H1 (cell line): ENCODE measurements around the gene F7. TPM values are rescaled to one million over a fixed set of nuclear protein-coding genes. Genes with fewer than 3 reads are reported as not detected.
A peak's percentile ranks its signal among the peaks of the same experiment; 100 is the strongest.

Experiments used
- BACH1 ChIP-seq: IDR thresholded peaks from 2 replicates; pipeline ENCODE4 v1.6.1; 2012; ENCODE audit warnings: low read length, improper control_type of control experiment
- EP300 ChIP-seq, 2 experiments: IDR thresholded peaks; 1 replicate in 1 of 2; 2 replicates in 1 of 2; pipeline ENCODE4 v1.6.1; 2011 to 2012; ENCODE audit warnings: low read depth in 2 of 2, low read length in 2 of 2, mild to moderate bottlenecking in 2 of 2, borderline replicate concordance in 1 of 2, inconsistent platforms in 1 of 2, moderate library complexity in 1 of 2
- HDAC2 ChIP-seq, 2 experiments: fragments of 300-600 bp in 1 of 2; sonication (generic) in 1 of 2; IDR thresholded peaks; 2 replicates each; pipeline ENCODE4 v1.6.1; 2011 to 2012; ENCODE audit warnings: low read depth in 2 of 2, low read length in 2 of 2, mild to moderate bottlenecking in 2 of 2, moderate library complexity in 2 of 2, borderline replicate concordance in 1 of 2, inconsistent platforms in 1 of 2
- POLR2A ChIP-seq, 2 experiments: IDR thresholded peaks; 1 replicate in 1 of 2; 2 replicates in 1 of 2; pipeline ENCODE4 v1.6.1; 2011; ENCODE audit warnings: low read depth in 2 of 2, low read length in 2 of 2, mild to moderate bottlenecking in 2 of 2; ENCODE audit errors: control extremely low read depth in 1 of 2
- RAD21 ChIP-seq, 2 experiments: IDR thresholded peaks in 1 of 2; conservative IDR thresholded peaks in 1 of 2; 2 replicates each; pipeline ENCODE4 v1.6.1; 2011; ENCODE audit warnings: low read depth in 2 of 2, low read length in 2 of 2, improper control_type of control experiment in 1 of 2, inconsistent platforms in 1 of 2, mild to moderate bottlenecking in 1 of 2, moderate library complexity in 1 of 2
- SIX5 ChIP-seq: IDR thresholded peaks from 2 replicates; pipeline ENCODE4 v1.6.1; 2011; ENCODE audit warnings: mild to moderate bottlenecking, low read depth, low read length
- SP2 ChIP-seq: IDR thresholded peaks from 2 replicates; pipeline ENCODE4 v1.6.1; 2012; ENCODE audit warnings: mild to moderate bottlenecking, low read length, inconsistent platforms
- polyA plus RNA-seq, 7 experiments: library from polyadenylated mRNA; depleted of rRNA in 3 of 7; stranded (reverse) in 5 of 7; unstranded in 2 of 7; fragments of >200 nt in 5 of 7; fragments of 200-250 nt in 2 of 7; gene quantifications; 1 replicate in 5 of 7; 2 replicates in 1 of 7; 4 replicates in 1 of 7; pipeline versions ENCODE4 v1.2.1 to v1.2.3, GENCODE V29; 2011 to 2013; ENCODE audit warnings: missing spikeins in 2 of 7, mixed read lengths in 2 of 7
- total RNA-seq: library from RNA; stranded (reverse); fragmentation: NEBNext Ultra II Directional; extraction: Animal tissue kit (Norgen Biotek cat#: 25700); gene quantifications from 2 replicates; pipeline ENCODE4 v1.2.1, GENCODE V29; 2021
- TF ChIP-seq, protein P1 (sequence below), 3 experiments: IDR thresholded peaks; 1 replicate in 2 of 3; 2 replicates in 1 of 3; pipeline versions ENCODE4 v1.5.1 to v1.6.1; 2011; ENCODE audit warnings: low read length in 3 of 3, mild to moderate bottlenecking in 3 of 3, inconsistent platforms in 2 of 3, low read depth in 1 of 3, moderate library complexity in 1 of 3; ENCODE audit not compliant: insufficient read depth in 1 of 3; ENCODE audit errors: control extremely low read depth in 1 of 3
- TF ChIP-seq, protein P2 (sequence below): IDR thresholded peaks from 2 replicates; pipeline ENCODE4 v1.6.1; 2012; ENCODE audit warnings: inconsistent platforms
- TF ChIP-seq, protein P3 (sequence below): IDR thresholded peaks from 2 replicates; pipeline ENCODE4 v1.6.1; 2011; ENCODE audit warnings: low read length, improper control_type of control experiment

F7 gene
- total and polyA plus RNA-seq, 2 of the 8 experiments (the other 6 are each of a cell fraction or from before 2014, with no cell fraction given): 0.43 to 0.98 TPM

DNA sequence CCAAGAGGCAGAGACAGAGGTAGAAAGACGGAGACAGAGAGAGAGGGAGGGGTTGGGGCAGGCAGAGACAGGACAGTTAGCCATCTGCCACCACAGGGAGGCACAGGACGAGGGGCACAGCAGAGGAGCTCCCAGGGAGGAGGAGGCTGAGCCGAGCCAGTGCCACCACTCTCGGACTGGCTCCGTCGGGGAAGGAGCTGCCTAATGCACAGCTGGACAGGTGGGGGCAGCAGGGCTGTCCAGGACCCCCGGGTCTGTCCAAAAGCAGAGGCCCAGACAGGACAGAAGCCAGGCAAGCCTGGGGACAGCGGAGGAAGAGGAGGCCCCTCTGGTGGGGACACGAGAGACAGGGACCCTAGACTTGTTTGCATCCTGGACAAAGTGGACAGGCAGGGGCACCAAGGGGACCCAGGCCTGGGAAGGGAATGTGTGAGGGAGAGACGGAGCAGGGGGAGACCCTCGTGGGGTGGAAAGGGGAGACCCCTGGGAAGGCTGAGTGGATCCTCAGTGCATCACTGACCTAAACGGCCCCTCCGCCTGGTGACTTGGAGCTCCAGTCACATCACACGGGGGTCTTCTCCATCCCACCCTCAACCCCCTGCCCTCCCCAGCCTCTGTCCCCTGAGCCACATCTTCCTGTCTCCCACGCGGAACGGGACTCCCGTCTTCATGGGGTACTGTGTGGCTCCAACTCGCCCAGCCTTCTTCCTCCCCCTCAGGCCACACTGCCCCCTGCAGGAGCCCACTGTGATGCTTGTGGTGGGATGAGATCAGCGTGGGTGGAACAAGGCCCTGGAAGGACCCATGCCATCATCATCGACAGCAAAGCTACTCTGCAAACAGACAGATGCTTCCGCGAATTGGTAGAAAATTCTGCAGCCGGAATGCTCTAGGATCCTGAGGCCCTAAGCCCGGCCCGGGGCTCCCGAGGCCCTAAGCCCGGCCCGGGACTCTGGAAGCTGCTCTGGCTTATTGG is 17.9 kb downstream of the F7 start (continued):
- TF ChIP-seq POLR2A (IDR thresholded peaks at IDR 0.05; ENCODE audit: control extremely low read depth in 1 of 2, low read depth in 2 of 2, low read length in 2 of 2) (no peak), SP2 (no peak), EP300 (IDR thresholded peaks at IDR 0.05; ENCODE audit: borderline replicate concordance in 1 of 2, low read depth in 2 of 2, low read length in 2 of 2) (no peak), RAD21 (IDR thresholded peaks at IDR 0.05 in 1 of 2, conservative IDR thresholded peaks at IDR 0.05 in 1 of 2; ENCODE audit: low read depth in 2 of 2, low read length in 2 of 2) (peak; percentile 39 to 61; a peak in 3 of 4 replicates), SIX5 (no peak), HDAC2 (IDR thresholded peaks at IDR 0.05; ENCODE audit: borderline replicate concordance in 1 of 2, low read depth in 2 of 2, low read length in 2 of 2) (peak in 1 of 2 experiments; percentile 83; a peak in 1 of 4 replicates), BACH1 (peak; percentile 74; the same call in 1 of the 2 replicates)
- TF ChIP-seq, protein P1, sequence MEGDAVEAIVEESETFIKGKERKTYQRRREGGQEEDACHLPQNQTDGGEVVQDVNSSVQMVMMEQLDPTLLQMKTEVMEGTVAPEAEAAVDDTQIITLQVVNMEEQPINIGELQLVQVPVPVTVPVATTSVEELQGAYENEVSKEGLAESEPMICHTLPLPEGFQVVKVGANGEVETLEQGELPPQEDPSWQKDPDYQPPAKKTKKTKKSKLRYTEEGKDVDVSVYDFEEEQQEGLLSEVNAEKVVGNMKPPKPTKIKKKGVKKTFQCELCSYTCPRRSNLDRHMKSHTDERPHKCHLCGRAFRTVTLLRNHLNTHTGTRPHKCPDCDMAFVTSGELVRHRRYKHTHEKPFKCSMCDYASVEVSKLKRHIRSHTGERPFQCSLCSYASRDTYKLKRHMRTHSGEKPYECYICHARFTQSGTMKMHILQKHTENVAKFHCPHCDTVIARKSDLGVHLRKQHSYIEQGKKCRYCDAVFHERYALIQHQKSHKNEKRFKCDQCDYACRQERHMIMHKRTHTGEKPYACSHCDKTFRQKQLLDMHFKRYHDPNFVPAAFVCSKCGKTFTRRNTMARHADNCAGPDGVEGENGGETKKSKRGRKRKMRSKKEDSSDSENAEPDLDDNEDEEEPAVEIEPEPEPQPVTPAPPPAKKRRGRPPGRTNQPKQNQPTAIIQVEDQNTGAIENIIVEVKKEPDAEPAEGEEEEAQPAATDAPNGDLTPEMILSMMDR (IDR thresholded peaks at IDR 0.05; ENCODE audit: control extremely low read depth in 1 of 3, insufficient read depth in 1 of 3, low read depth in 1 of 3, low read length in 3 of 3): peak in 2 of 3 experiments; percentile 41 to 52; a peak in 2 of 4 replicates
- TF ChIP-seq, protein P2, sequence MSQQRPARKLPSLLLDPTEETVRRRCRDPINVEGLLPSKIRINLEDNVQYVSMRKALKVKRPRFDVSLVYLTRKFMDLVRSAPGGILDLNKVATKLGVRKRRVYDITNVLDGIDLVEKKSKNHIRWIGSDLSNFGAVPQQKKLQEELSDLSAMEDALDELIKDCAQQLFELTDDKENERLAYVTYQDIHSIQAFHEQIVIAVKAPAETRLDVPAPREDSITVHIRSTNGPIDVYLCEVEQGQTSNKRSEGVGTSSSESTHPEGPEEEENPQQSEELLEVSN: no peak
- TF ChIP-seq, protein P3, sequence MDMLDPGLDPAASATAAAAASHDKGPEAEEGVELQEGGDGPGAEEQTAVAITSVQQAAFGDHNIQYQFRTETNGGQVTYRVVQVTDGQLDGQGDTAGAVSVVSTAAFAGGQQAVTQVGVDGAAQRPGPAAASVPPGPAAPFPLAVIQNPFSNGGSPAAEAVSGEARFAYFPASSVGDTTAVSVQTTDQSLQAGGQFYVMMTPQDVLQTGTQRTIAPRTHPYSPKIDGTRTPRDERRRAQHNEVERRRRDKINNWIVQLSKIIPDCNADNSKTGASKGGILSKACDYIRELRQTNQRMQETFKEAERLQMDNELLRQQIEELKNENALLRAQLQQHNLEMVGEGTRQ: no peak
- TF ChIP-seq, all 59 proteins: peak for 5
